ENCODE data around the gene CST8.

Gene CST8

GRCh38 chr20:23526850-23527249 lies 35.9 kb downstream of the CST8 start:
- no peak for DNase-seq

- no peak for DNase-seq
These were observed 38.0 kb downstream of the CST8 start for GRCh38 chr20:23528867-23529431.

- no peak for DNase-seq
These were observed 40.1 kb downstream of the CST8 start for GRCh38 chr20:23530937-23531567.

- DNase-seq: no peak
These were observed 41.6 kb downstream of the CST8 start for GRCh38 chr20:23532533-23532932.

GRCh38 chr20:23533161-23533560 lies 42.2 kb downstream of the CST8 start:
- no peak for DNase-seq

GRCh38 chr20:23534801-23535593 lies 44.1 kb downstream of the CST8 start:
- no peak for DNase-seq

GRCh38 chr20:23536328-23536974 lies 45.5 kb downstream of the CST8 start:
- DNase-seq: no peak

GRCh38 chr20:23537030-23537429 lies 46.1 kb downstream of the CST8 start:
- no peak for DNase-seq

GRCh38 chr20:23540624-23541023 lies 49.7 kb downstream of the CST8 start:
- DNase-seq: no peak

GRCh38 chr20:23541330-23541729 lies 50.4 kb downstream of the CST8 start:
- DNase-seq: no peak

- no peak for DNase-seq
These were observed 50.9 kb downstream of the CST8 start for GRCh38 chr20:23541776-23542175.

GRCh38 chr20:23542801-23543200 lies 51.9 kb downstream of the CST8 start:
- no peak for DNase-seq

GRCh38 chr20:23544133-23544532 lies 53.2 kb downstream of the CST8 start:
- no peak for DNase-seq
